ENCODE measurements around the gene LRRC46. TPM values are rescaled to one million over a fixed set of nuclear protein-coding genes. Genes with fewer than 3 reads are reported as not detected.

The LRRC46 gene
- total and polyA plus RNA-seq, 8 donors = 0.44 to 16.5 (median 7.8) TPM

- DNase-seq (no peak), ATAC-seq (no peak)
- H3K4me1 ChIP-seq = peaks cover 10 to 15% of the 10 kb centered on the region in 2 donors
- no peak overlapping the region for H3K4me3 ChIP-seq
- no peaks in the 10 kb centered on the region for H3K9me3 ChIP-seq
- H3K36me3 ChIP-seq = peaks cover 0 to 79% of the 10 kb centered on the region in 2 donors
- no peaks in the 10 kb centered on the region for H3K27me3 ChIP-seq
- no peak for TF ChIP-seq CTCF (IDR thresholded peaks at IDR 0.05)
- H3K27ac ChIP-seq = no peak overlapping the region
- intact Hi-C loops (cut with DNase I) = no loop called here
These were observed 15.2 kb upstream of the LRRC46 start for GRCh38 chr17:47816111-47816735.

GRCh38 chr17:47816947-47817346 lies 14.5 kb upstream of the LRRC46 start:
- ATAC-seq (no peak), DNase-seq (no peak)
- intact Hi-C loops (cut with DNase I) = no loop called here
- no peaks in the 10 kb centered on the region for H3K27me3 ChIP-seq
- peaks cover 14 to 22% of the 10 kb centered on the region in 2 donors for H3K4me1 ChIP-seq
- H3K9me3 ChIP-seq = no peaks in the 10 kb centered on the region
- peaks cover 0 to 77% of the 10 kb centered on the region in 2 donors for H3K36me3 ChIP-seq
- no peak overlapping the region for H3K4me3 ChIP-seq
- TF ChIP-seq CTCF (IDR thresholded peaks at IDR 0.05) = no peak
- no peak overlapping the region for H3K27ac ChIP-seq

GRCh38 chr17:47818002-47818695 lies 13.3 kb upstream of the LRRC46 start:
- Histone ChIP-seq H3K27ac (no peak overlapping the region), H3K4me1 (peaks cover 18 to 29% of the 10 kb centered on the region in 2 donors), H3K27me3 (no peaks in the 10 kb centered on the region), H3K9me3 (no peaks in the 10 kb centered on the region), H3K36me3 (peaks cover 0 to 68% of the 10 kb centered on the region in 2 donors), H3K4me3 (no peak overlapping the region)
- DNase-seq (no peak), ATAC-seq (no peak)
- intact Hi-C loops (cut with DNase I) = no loop called here
- TF ChIP-seq CTCF (IDR thresholded peaks at IDR 0.05) = no peak

- ATAC-seq (no peak), DNase-seq (no peak)
- H3K27me3 ChIP-seq = no peaks in the 10 kb centered on the region
- H3K36me3 ChIP-seq = peaks cover 0 to 68% of the 10 kb centered on the region in 2 donors
- peaks cover 18 to 29% of the 10 kb centered on the region in 2 donors for H3K4me1 ChIP-seq
- H3K4me3 ChIP-seq = peak overlapping the region in 1 of 2 donors; percentile 58
- TF ChIP-seq CTCF (IDR thresholded peaks at IDR 0.05) = no peak
- no peak overlapping the region for H3K27ac ChIP-seq
- H3K9me3 ChIP-seq = no peaks in the 10 kb centered on the region
- intact Hi-C loops (cut with DNase I) = no loop called here
These were observed 12.0 kb upstream of the LRRC46 start for GRCh38 chr17:47819475-47819874.

GRCh38 chr17:47820033-47820789 lies 11.3 kb upstream of the LRRC46 start:
- H3K4me3 ChIP-seq = peak overlapping the region in 1 of 2 donors; percentile 58
- intact Hi-C loops (cut with DNase I) = no loop called here
- H3K27ac ChIP-seq = no peak overlapping the region
- DNase-seq = peak in 1 of 4 donors; percentile 74
- H3K9me3 ChIP-seq = no peaks in the 10 kb centered on the region
- H3K4me1 ChIP-seq = peaks cover 18 to 29% of the 10 kb centered on the region in 2 donors
- TF ChIP-seq CTCF (IDR thresholded peaks at IDR 0.05) = no peak
- ATAC-seq = peak; percentile 72
- peaks cover 0 to 68% of the 10 kb centered on the region in 2 donors for H3K36me3 ChIP-seq
- H3K27me3 ChIP-seq = no peaks in the 10 kb centered on the region

Data from left lung (tissue), 10 donors.